Activated CD4-positive, alpha-beta T cell treated with anti-CD3 and anti-CD28 coated beads, Interleukin-2, amount 50 U/mL, for 48 hours (primary cell): Measurements from ENCODE around the gene RIPOR2.
"Not testable (repeated sequence)": the region's sequence is repeated elsewhere in the genome, so short reads cannot be mapped to it uniquely, and the experiment has no call there.

ENCODE experiments used
- DNase-seq, 2 experiments: peaks; one replicate each; pipeline ENCODE4 v3.0.0-alpha.2; 2020

The RIPOR2 gene

DNA sequence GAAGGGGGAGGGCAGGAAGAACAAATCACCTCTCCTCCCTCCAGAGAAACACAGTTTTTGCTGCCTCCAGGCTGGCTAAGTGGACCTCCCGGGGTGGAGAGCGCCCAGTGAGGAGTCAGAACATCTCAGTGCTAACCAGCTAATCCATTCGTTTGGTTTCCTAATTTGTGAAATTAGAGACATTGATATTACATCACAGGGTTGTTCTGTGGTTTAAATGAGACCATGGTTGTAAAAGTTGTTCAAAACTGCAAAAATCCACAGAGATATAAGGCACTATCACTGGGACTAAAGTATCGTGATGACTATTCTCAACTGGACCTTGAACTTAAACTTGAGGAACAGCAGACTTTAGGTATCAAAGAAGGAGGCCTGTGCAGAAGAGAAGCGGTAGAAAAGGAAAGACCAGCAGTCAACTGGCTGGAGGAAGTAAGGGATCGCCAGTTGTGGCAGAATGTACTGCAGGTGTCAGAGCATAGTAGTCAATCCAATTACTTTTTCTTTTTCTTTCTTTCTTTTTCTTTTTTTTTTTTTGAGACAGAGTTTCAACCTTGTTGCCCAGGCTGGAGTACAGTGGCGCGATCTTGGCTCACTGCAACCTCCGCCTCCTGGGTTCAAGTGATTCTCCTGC lies 33.9 kb downstream of the RIPOR2 start:
- DNase-seq = no peak

DNA sequence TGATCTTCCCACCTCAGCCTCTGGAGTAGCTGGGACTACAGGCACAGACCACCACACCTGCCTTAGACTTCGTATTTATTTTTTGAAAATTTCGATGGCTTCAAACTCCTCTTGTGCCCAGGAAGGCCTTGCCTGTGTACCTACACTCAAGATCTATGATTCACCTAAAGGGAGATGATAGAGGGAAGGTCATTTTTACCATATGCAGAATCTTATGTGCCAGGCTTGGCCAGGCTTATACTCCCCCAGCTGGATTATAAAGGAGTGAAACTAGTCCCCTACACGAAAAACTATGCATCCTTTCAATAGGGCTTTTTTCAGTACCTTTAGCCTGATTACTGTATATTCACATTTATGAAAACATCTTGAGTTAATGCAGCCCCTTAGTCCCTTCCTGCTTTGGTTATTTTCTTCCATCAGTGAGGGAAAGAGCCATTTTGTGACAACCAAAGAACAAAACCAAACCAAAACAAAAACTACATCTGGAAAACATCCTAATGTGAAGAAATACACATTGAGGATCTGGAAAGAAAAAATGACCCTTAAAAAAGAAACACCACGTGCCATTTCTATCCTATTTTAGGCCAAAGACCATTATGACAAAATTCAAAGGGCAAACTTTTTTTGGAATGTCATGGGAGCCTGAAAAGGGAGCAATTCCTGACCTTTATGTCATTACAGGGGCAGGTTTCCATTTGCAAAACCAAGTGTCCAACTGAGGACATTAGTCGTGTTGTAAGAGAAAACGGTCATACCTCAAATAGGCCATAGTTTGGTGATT lies 34.7 kb downstream of the RIPOR2 start:
- no peak for DNase-seq

DNA sequence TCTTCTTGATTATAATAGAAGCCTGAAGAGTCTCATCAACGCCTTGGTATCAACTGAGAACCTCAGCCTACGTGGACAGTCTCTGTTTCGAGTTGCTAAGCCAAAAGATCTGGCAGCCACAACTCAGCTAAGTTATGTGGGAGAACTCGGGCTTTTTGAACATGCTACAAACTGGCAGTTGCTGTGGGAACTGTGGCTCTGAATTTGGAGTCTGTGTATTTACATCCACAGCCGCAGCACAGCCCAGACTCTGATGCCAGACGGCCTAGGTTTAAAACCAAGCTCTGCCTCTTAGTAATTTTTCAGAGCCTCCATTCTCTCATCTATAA lies 35.8 kb downstream of the RIPOR2 start:
- DNase-seq = peak; percentile 51 to 65

DNA sequence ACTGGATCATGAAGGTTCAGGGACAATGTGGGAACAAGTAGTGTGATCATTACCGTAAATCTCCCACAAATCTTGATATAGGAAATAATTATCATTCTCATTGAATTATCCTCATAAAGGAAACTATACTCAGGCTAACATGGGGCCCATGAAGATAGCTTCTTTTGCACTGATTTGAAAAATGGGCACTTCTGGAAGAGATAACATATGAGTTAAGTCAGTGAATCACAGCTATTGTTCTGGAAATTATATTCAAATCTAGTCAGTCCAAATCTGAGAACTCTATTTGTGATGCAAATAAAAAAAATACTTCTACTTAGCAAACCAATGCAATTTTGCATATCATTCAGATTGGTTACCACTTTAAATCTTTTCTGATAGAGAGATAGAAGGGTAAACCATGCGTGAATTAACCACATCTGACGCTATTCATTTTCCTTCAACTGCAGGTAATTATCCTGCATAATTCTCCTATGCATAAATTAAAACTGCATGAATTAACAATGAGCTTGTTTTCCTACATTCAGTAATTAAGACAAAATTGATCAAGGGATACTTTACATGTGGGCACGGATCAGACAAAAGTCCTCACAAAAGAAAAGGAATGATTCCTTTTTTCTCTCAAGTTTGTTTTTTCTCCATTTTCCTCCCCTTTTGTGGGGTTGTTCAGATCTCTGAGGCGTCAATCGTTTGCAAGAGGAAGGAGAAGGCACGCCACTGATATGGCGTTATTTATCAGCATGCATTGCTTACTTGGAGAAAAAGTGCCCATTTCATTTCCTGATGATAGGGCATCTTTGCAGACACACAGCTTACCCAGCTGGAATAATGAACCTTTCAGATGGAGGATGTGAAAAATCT lies 36.4 kb downstream of the RIPOR2 start:
- DNase-seq = no peak

DNA sequence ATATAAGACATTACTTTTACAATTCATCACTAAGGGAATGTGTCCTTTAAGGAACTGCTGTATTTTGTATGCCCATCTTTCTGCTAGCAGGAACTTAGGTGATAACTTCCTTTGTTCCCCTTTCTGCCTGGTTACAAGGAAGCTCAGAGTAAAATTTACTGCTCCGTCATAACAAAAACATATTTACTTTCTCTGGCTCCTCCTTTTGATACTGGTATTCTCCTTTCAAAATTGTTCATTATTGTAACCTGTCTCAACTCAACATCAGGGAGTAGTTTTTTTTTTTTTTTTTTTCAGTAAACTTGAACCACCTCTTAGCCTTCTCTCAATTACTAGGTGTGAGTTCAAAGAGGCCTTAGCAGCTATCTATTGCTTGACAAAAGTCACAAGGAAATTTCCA lies 37.1 kb downstream of the RIPOR2 start:
- DNase-seq = no peak

DNA sequence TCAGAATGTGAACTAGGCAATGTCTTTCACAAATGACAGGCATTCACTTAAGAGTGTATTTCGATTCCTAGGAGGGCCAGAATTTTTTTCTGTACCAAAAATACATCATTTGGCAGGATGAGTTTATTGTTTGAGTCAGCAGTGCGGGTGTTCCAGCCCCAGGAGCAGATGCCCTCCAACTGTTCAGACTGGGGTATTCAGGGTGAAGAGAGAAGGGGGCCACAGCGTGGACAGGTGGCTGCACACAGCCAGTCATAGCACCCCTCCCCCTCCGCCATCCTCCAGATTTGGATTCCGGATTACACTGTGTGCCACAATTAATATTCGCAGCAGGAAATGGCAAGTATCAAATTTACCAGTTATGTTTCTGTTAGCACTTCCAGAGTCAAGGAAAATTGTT lies 38.6 kb downstream of the RIPOR2 start:
- no peak for DNase-seq

DNA sequence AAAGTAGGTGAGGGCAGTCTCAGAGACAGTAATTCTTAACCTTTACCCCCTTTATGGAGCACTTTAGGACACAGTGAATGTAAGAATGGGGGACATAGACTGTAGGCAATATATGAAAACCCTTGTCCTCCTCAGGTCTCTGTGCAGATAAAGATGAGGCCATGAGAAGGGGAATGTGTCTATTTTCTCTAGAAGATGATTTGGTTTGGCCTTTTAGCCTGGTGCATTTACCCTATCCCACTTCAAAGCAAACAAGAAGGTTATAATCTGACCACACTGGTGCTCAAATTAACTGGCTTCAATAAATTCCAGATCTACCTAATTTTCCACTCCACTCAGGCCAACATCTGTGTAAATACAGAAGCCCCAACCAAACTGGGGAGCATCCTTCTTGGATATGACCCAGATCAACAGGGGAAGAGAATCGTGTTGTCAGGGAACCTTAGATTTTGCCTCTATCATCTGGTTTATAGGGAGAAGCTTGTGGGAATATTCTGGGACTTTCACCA lies 42.4 kb downstream of the RIPOR2 start:
- DNase-seq = no peak

DNA sequence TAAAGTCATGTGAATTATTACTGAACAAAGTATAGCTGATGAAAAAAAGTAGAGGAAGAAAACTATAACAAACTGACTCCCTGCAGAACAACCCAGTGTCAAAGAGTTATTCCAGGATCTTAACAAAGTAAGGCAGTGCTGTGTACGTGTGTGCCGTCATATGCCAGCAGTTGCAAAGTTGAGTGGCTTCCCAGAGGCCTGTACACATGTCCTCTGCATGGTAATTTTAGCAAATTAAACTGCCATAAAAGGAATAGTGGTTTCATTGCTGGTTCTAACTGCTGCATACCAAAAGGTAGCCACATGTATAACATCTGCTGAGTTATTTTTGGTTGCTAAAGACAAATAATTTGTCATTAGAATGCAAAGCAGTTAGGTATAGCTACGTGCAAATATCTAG lies 44.8 kb downstream of the RIPOR2 start:
- no peak for DNase-seq

DNA sequence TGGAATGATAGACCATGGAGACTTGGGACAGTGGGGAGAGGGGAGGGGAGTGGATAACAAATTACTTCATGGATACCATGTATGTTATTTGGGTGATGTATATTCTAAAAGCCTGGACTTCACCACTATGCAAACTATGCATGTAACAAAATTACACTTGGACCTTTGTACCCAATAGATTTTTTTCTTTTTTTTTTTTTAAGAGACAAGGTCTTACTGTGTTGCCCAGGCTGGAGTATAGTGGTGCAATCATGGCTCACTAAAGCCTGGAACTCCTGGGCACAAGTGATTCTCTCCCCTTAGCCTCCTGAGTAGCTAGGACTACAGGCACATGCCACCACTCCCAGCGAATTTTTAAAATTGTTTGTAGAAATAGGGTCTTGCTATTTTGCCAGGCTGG lies 45.3 kb downstream of the RIPOR2 start:
- DNase-seq = no peak

DNA sequence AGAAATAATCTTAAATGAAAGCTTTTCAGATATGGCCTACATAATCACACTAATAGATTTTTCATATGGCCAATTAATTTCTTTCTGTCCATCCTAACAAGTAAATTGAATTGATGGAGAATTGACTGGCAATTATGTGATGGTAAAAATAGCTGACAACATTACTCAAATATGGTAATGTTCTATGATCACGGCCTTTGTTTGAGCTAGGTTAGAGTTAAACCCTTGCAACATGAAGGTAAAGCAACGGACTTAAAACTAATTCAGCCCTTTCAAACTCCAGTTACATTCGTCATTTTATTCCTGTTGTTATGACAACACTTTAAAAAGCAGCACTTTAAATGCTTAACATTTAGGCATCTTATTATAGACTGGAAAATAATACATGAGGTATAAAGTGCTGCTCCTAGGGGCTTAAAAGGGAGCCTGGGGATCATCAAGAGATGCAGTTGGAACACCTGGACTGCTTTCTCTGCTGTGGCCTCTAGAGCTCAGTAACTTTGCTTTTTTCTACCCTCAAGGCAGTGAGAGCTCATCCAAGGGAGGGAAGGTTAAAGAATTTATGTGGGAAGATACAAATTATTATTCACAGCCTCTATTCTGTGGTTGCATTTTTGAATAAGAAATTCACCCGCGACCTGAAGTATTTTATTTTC lies 46.9 kb downstream of the RIPOR2 start:
- no peak for DNase-seq

DNA sequence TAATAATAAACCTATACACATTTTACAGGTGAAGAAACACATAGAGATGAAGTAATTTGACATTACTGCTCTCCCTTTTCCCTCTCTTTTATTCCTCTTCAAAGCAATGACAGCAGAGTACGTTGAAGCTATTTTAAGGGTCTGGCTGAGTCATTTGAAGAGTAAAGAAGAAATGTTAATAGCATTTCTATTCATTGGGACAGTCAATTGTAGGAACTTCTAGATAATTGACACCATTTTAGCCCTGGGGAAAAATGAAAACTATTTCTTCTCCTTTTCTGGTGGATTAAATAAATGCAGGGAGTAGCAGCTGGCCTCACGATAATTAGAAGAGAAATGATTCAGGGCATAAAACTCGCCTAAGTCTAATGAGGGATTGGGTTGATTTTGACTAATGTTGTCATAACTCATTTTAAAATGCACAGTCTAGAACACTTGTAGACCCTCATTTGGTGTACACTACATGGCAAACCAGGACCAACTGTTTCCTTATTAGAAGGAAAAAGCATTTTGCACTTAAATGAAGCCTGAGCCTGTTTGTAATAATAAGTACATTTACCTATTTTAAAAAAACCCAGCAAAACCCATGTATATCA lies 48.1 kb downstream of the RIPOR2 start:
- DNase-seq = no peak

DNA sequence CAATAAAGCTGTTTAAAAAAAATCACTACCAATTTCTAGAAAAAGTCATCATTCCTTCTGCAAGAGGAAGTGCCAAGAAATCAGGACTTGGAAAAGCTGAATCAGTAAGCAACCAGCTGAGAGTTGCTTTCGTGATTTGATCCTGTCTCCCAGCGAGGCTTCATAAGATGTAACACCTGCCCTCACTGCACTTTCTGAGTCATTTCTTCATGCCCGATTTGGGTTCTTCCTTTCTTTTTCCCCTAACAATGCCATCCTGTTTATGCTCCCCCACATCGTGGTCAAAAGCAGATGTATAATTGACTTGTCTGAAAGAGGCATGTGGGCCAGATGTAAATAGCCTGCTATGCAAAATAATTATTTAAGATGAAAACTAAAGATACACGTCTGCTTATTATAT lies 52.1 kb downstream of the RIPOR2 start:
- DNase-seq = peak in 1 of 2 experiments; percentile 46

DNA sequence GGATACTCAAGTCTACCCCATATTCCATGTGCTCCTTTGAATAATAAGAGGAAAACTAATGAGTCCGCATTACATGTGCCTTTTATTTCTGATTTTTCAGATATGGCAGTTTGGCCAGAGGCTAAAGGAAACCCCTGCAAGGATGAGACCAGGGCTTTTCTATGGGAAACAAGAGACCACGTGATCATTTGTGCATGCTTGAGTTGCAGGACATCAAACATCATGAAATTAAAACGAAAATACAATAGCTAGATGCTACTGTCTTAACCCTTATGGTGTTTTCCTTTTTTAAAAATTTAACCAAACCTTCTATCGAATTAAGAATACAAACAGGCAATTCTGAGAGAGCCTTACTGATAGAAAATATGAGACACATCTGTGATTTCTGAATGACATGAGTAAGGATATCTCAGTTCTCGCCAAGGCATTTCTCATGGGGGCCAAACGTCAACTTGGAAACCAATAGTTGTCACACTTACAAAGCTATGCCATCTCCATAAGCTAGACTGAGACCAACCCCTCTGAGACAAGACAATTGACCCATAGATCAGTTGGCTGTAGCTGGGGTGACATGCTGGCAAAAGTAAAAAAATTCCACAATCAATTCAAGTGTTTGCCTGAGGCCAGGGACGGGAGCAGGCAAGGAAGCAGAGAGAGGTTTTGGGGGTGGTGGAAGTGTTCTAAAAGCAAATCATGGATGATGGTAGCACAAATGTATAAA lies 52.8 kb downstream of the RIPOR2 start:
- peak in 1 of 2 experiments; percentile 41 for DNase-seq

DNA sequence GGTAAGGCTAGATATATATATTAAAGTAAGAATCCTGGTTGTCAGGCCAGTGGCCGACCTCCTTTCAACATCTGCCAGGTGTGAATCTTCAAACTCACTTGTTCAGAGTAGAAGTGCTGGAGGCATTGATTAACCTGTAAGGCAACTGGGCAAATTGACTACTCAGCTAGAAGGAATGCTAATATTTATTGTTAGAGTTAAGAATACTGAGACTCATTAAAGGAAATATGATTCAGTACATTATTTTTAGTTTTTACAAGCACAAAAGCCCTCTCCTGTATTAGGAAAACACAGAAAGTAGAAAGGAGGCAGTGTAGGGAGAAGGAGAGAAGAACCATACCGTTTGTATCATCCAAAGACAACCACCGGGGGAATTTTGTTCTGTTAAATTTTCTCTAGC lies 53.5 kb downstream of the RIPOR2 start:
- DNase-seq = no peak

DNA sequence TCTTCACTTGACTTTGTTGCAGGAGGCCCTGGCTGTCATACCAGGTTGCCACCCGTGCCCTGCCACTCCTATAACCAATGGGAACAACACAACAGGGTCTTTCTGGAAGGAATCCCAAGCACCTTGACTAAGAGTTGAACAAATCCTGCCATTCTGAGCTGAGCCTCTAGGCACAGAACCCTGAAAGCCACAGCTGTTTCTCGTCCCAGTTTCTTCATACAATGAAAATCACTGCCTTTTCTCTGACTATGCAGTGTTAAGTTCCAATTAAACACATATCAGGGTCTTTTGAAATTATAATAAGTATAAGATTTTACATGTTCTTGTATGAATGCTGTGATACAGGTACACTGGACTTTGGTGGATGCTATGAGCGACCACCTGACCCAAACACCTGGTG lies 54.4 kb downstream of the RIPOR2 start:
- no peak for DNase-seq

DNA sequence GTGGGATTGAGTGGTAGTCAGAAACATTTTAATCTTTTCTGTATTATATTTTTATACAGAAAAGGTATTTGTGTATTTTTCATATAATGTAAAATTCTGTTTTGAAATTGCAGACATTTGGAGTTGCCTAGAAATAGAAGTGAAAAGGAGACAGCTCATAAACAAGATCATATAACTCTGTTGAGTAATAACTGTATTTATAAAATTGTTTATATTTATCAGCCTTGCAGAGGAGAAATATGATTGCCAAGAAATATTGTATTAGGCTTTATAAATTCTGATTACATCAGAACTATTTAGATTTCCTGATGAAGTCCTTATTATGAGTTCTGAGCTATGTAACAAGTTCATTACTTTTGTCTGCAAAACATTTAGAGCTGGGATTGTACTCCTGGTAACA lies 55.3 kb downstream of the RIPOR2 start:
- no peak for DNase-seq

DNA sequence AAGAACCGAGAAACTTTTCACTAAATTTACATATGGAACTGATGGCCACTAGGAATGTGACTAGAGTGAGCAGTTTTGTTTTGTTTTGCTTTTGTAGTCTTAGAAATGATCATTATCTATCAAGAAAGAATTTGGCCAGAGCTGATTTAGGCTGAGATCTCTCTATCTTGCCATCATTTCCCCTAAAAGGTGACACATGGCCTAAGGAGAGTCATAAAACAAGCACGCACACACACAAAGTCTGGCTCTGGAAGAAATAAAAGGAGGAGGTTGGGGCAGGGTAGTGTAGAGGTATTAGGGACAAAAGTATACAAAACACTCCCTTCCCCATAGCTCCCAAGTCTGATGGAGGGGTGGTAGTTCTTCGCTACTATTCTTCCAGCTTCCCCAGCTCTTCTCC lies 56.4 kb downstream of the RIPOR2 start:
- DNase-seq = no peak

DNA sequence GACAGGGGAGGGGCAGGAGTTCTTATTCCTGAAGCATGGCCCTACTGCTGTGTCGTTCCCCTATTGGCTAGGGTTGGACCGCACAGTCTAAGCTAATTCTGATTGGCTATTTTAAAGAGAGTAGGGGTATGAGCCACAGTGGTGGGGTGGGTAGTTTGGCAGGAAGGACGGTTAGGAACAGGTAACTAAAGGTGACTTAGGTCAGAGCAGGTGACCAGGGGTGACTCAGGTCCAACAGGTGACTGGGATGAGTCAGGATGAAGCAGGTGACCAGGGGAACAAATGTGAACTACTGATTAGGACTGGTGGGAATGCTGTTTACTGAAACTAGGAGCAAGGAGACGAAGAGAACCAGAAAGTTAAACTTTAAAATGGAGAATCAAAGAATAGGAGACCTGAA lies 58.0 kb downstream of the RIPOR2 start:
- DNase-seq = not testable (repeated sequence)

DNA sequence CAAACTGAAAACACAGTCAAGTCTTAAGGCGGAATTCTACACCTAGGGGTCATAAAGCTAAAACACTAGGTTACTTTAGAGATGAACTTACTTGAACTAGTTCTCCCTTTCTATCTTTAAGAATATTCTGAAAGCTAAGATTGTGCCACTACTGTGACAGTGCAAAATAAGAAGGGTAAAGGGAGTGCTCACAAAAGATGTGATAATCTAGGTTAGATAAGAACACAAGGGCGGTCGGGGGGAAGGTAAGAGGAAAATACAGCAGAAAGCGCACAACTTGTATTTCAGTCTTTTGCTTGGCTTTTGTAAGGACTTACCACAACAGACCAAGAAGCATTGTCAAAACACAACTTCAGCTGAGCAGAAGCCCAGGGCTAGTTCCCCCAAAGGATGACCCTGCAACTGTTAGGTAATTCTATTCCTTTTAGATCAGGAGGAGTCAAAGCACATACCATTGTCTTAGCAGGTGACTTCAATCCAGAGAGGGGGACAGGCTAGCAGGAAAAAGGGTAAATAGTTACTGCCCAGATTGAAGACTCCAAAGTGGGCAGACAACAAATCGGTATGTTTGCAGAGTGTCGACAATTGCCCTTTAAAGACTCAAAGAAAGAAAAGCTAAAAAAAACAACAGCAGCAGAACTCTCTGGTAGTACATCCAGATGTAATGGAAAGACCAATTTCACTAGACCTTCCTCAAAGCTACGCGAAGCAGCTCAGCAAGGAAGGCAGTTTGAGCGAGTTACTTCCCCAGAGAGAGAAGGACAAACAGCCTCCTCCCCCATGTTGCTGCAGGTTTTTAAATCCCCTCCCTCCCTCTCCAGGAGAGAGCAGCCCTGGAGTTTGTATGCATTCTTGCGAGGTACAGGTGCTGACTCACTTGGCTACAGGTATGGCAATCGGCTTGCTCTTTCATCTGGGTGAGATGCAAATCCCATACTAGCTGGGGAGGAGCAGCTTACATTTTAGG lies 59.0 kb downstream of the RIPOR2 start:
- DNase-seq = no peak

DNA sequence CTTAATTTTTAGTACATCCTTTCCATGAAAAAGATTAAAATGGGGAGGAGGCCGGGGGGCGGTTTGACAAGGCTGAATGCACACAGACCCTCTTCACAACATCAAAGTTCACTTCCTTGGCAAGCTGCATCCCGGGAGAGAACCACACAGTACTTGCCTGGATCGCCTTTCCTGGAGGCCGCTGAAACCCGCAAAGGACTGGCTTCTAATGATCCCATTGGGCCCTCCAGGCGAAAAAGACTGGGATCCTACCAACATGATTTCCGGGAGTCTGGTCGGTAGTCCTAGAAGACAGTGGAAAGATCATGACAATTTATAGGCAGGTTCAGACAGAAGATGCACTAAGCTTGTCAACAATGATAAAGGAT lies 60.2 kb downstream of the RIPOR2 start:
- DNase-seq = no peak
